SK-N-SH (cell line): ENCODE measurements around the gene TPCN2. TPM values are rescaled to one million over a fixed set of nuclear protein-coding genes. Genes with fewer than 3 reads are reported as not detected.
A peak's percentile ranks its signal among the peaks of the same experiment; 100 is the strongest.

Source experiments
- CTCF ChIP-seq: fragments of 200-600 bp; sonication (generic); IDR thresholded peaks from 2 replicates; pipeline ENCODE4 v1.6.1; 2017; ENCODE audit warnings: antibody characterized with exemption, mild to moderate bottlenecking, moderate library complexity
- FOSL2 ChIP-seq: IDR thresholded peaks from 2 replicates; pipeline ENCODE4 v1.4.0; 2012; ENCODE audit warnings: low read depth, mild to moderate bottlenecking, moderate library complexity, borderline replicate concordance
- FOXM1 ChIP-seq: IDR thresholded peaks from 2 replicates; pipeline ENCODE4 v1.4.0; 2012; ENCODE audit warnings: low read depth, mild to moderate bottlenecking
- MAX ChIP-seq: IDR thresholded peaks from 2 replicates; pipeline ENCODE4 v1.4.0; 2012; ENCODE audit warnings: low read depth
- MEF2A ChIP-seq: IDR thresholded peaks from 2 replicates; pipeline ENCODE4 v1.4.0; 2012; ENCODE audit warnings: low read depth, borderline replicate concordance
- POLR2AphosphoS5 ChIP-seq: IDR thresholded peaks from 2 replicates; pipeline ENCODE4 v1.6.1; 2012; ENCODE audit warnings: low read depth, low read length
- RFX5 ChIP-seq: IDR thresholded peaks from 2 replicates; pipeline ENCODE4 v1.6.1; 2012; ENCODE audit warnings: mild to moderate bottlenecking, improper control_type of control experiment, low read length
- SIN3A ChIP-seq: IDR thresholded peaks from 2 replicates; pipeline ENCODE4 v1.6.1; 2012; ENCODE audit warnings: low read depth, mild to moderate bottlenecking, low read length, moderate library complexity, borderline replicate concordance
- USF1 ChIP-seq: IDR thresholded peaks from 2 replicates; pipeline ENCODE4 v1.4.0; 2012; ENCODE audit warnings: low read depth, borderline replicate concordance
- USF2 ChIP-seq: fragments of 150-350 bp; IDR thresholded peaks from 2 replicates; pipeline ENCODE4 v1.6.1; 2017; ENCODE audit warnings: antibody characterized with exemption, low read length, low read depth, borderline replicate concordance
- YY1 ChIP-seq: IDR thresholded peaks from 2 replicates; pipeline ENCODE4 v1.4.0; 2012; ENCODE audit warnings: low read depth, mild to moderate bottlenecking
- polyA plus RNA-seq, 3 experiments: library from polyadenylated mRNA; depleted of rRNA; stranded (reverse); fragments of >200 nt; gene quantifications; 2 replicates each; pipeline ENCODE4 v1.2.3, GENCODE V29; 2012
- TF ChIP-seq, protein P1 (sequence below): fragments of 150-350 bp; IDR thresholded peaks from 2 replicates; pipeline ENCODE4 v1.6.1; 2016; ENCODE audit warnings: mild to moderate bottlenecking, low read depth, low read length
- TF ChIP-seq, protein P2 (sequence below): IDR thresholded peaks from 2 replicates; pipeline ENCODE4; 2012
- TF ChIP-seq, protein P3 (sequence below): IDR thresholded peaks from 2 replicates; pipeline ENCODE4 v1.6.1; 2012; ENCODE audit warnings: mild to moderate bottlenecking, low read depth, low read length, moderate library complexity

Gene TPCN2
- polyA plus RNA-seq, 1 of the 3 experiments (the other 2 are of a cell fraction): 8.7 TPM

DNA sequence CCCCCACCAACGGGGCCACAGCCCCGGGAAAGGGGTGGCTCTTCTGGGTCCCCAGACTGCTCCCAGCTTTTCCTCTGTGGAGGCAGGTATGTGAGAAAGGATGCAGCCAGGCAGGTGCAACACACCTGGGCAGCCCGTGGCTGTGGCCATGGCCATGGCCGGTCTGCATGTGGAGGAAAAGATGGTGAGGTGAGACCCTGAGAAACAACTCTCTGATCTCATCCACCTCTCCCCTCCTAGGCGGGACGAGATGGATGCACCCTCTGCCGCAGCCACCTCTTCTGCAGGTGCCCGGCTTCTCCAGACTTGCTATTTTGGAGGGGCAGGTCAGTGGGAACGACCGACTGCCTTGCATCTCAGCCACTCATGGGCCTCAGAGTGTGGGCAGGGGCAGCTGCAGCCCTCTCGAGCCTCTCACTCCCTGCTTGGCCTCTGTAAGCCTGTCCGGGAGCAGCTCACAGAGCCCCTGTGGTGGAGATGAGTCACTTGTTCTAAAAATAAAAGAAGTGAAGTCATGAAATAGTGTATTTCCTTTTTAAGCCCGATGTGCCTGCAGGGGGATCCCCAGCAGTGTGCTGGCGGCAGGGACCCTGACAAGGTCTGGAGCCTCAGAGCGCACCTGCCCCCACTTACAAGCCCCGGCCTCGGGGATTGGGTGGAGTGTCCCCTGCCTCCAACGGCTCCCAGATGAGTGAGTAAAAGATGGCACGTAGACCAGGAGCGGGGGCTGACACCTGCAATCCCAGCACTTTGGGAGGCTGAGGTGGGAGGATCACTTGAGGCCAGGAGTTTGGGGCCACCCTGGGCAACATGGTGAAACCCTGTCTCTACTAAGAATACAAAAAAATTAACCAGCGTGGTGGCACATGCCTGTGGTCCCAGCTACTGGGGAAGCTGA lies 117.7 kb downstream of the TPCN2 start (continued):
- TF ChIP-seq, protein P1, sequence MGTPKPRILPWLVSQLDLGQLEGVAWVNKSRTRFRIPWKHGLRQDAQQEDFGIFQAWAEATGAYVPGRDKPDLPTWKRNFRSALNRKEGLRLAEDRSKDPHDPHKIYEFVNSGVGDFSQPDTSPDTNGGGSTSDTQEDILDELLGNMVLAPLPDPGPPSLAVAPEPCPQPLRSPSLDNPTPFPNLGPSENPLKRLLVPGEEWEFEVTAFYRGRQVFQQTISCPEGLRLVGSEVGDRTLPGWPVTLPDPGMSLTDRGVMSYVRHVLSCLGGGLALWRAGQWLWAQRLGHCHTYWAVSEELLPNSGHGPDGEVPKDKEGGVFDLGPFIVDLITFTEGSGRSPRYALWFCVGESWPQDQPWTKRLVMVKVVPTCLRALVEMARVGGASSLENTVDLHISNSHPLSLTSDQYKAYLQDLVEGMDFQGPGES: no peak
- TF ChIP-seq FOXM1: no peak
- TF ChIP-seq, protein P2, sequence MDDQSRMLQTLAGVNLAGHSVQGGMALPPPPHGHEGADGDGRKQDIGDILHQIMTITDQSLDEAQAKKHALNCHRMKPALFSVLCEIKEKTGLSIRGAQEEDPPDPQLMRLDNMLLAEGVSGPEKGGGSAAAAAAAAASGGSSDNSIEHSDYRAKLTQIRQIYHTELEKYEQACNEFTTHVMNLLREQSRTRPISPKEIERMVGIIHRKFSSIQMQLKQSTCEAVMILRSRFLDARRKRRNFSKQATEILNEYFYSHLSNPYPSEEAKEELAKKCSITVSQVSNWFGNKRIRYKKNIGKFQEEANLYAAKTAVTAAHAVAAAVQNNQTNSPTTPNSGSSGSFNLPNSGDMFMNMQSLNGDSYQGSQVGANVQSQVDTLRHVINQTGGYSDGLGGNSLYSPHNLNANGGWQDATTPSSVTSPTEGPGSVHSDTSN: 0 out of 2 replicates have a peak, but pooled peaks have one; percentile 12
- no peak for TF ChIP-seq RFX5
- no peak for TF ChIP-seq SIN3A
- TF ChIP-seq, protein P3, sequence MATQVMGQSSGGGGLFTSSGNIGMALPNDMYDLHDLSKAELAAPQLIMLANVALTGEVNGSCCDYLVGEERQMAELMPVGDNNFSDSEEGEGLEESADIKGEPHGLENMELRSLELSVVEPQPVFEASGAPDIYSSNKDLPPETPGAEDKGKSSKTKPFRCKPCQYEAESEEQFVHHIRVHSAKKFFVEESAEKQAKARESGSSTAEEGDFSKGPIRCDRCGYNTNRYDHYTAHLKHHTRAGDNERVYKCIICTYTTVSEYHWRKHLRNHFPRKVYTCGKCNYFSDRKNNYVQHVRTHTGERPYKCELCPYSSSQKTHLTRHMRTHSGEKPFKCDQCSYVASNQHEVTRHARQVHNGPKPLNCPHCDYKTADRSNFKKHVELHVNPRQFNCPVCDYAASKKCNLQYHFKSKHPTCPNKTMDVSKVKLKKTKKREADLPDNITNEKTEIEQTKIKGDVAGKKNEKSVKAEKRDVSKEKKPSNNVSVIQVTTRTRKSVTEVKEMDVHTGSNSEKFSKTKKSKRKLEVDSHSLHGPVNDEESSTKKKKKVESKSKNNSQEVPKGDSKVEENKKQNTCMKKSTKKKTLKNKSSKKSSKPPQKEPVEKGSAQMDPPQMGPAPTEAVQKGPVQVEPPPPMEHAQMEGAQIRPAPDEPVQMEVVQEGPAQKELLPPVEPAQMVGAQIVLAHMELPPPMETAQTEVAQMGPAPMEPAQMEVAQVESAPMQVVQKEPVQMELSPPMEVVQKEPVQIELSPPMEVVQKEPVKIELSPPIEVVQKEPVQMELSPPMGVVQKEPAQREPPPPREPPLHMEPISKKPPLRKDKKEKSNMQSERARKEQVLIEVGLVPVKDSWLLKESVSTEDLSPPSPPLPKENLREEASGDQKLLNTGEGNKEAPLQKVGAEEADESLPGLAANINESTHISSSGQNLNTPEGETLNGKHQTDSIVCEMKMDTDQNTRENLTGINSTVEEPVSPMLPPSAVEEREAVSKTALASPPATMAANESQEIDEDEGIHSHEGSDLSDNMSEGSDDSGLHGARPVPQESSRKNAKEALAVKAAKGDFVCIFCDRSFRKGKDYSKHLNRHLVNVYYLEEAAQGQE: no peak
- TF ChIP-seq MEF2A: peak; percentile 99
- TF ChIP-seq YY1: no peak
- no peak for TF ChIP-seq POLR2AphosphoS5
- peak; percentile 88 for TF ChIP-seq FOSL2
- no peak for TF ChIP-seq USF1
- TF ChIP-seq CTCF: peak; percentile 48
- TF ChIP-seq MAX: peak; percentile 43; the same call in 1 of the 2 replicates
- TF ChIP-seq USF2: no peak
- TF ChIP-seq, all 33 proteins: peak for 8
